HPDE6-E6E7 (cell line): ENCODE measurements around the gene BRSK1.

Experiments used
- DNase-seq: peaks from one replicate; pipeline ENCODE4 v3.0.0; 2011; ENCODE audit warnings: missing footprints; ENCODE audit errors: extremely low spot score

Gene BRSK1

DNA sequence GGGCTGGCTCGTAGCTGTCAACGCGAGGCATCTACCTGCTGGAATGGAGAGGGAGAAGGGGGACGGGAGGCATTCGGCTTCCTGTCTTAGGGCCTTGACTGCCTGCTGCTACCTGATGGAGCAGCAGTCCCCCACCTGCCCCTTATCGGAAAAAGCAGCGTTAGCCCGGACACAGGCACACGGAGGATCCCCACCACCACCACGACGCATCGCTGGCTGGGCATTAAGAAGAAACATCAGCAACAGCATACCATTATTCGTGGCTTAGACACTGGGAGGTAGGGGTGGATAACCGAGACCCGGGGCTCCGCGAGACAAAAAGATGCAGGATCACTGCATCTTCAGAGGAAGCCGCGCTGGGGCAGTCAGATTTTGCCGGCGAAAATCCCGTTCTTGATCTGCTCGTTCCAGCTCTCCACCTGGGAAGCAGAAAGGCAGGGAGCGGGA is 69.6 kb downstream of the BRSK1 start:
- no peak for DNase-seq

GRCh38 chr19:55353803-55354697 is 70.3 kb downstream of the BRSK1 start:
- DNase-seq: peak; percentile 86

DNA sequence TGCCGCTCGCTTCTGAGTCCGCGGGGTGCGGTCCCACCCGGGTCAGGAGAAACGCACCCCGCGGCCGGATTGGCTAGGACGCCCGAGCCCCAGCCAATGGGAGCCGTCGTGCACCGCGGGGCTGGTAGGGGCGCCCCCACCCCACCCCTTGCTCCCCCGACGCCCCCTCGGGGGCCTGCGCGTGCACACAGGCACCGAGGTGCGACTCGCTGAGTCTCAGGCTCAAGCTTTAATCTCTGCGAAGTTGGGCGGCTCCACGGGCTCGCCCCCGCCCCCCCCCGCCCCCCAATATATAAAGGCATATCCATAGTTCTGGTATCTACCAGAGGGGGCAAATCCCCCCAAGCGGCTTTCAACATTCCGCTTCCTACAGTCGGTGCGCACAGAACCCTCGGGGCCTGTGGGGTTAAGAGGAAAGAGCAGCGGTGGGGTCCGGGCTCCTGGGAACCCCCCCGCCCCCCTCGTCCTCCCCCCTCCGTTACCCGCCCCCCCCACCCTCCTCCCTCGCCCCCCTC is 71.0 kb downstream of the BRSK1 start, which contains the start of gene COX6B2:
COX6B2 (minus strand) TSS at position 22 of the 515 bp plus-strand sequence. CDS start 198 bp downstream, outside the sequence.
- no peak for DNase-seq

GRCh38 chr19:55355213-55355821 is 71.5 kb downstream of the BRSK1 start:
- DNase-seq: no peak

DNA sequence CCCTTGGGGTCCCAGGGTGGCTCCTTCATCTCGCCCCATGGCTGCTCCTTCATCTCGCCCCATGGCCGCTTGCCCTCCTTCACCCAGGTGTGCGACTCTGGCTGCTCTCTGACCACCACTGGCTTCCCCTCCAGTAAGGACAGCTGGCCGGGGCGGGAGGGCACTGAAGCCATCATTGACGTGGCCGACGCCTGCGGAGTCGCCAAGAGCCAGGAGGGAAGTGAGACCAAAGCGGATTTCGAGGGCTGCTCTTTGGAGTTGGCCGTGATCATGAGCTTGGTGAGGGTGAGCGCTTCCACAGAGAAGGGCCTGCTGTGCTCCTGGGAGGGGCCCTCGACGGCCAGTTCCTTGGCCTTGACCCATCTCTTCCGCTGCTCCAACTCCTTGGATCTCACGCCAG is 74.7 kb downstream of the BRSK1 start:
- no peak for DNase-seq

GRCh38 chr19:55358943-55359908 is 75.4 kb downstream of the BRSK1 start:
- no peak for DNase-seq

DNA sequence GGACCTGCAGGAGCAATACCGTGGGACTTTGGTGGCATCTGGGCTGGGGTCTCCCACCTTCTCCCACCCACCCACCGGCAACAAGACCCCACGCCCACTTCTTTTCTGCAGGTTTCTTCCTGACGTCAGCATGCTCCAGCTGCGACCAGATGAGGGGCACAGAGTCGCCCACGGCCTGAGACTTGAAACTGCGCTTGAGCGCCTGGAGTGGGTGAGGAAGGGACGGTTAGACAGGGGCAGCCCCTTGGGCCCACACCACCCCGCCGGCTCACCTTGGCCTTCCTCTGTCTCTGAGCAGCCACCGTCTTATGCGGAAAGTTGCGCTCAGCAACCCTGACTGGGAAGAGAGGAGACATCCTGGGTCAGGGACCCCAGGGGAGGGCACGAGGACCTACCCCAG is 77.1 kb downstream of the BRSK1 start:
- DNase-seq: no peak
